Bronchial epithelial cell (primary cell): ENCODE results near the gene CEACAM16. TPM values are rescaled to one million over a fixed set of nuclear protein-coding genes. Genes with fewer than 3 reads are reported as not detected.
"Not testable (repeated sequence)": the region's sequence is repeated elsewhere in the genome, so short reads cannot be mapped to it uniquely, and the experiment has no call there.

Experiments used
- DNase-seq: peaks from one replicate; pipeline ENCODE4 v3.0.0-alpha.2; 2010; ENCODE audit warnings: low read depth
- FAIRE-seq: peaks from 2 replicates; lab custom pipeline; 2011; peaks lifted over from hg19 to GRCh38; lab: Jason Lieb, UNC
- H3K27me3 ChIP-seq: 2 replicates; pipeline ENCODE4 v1.5.1; 2011; ENCODE audit warnings: low read length; ENCODE audit not compliant: control insufficient read depth, insufficient read depth
- H3K36me3 ChIP-seq: 2 replicates; pipeline ENCODE4 v1.5.1; 2011; ENCODE audit warnings: low read length; ENCODE audit not compliant: control insufficient read depth, insufficient read depth
- H3K4me3 ChIP-seq: 2 replicates; pipeline ENCODE4 v1.5.1; 2011; ENCODE audit warnings: mild to moderate bottlenecking, low read depth, low read length, control low read depth
- CTCF ChIP-seq: IDR thresholded peaks from 2 replicates; pipeline ENCODE4 v1.5.1; 2011; ENCODE audit warnings: mild to moderate bottlenecking, moderate library complexity, low read length, control low read depth, inconsistent platforms; ENCODE audit not compliant: insufficient read depth, severe bottlenecking
- total RNA-seq: library from RNA; depleted of rRNA; stranded (reverse); fragments of >200 nt; gene quantifications from 2 replicates; pipeline ENCODE4 v1.2.1, GENCODE V29; 2014

The CEACAM16 gene
- total RNA-seq, 1 donor from 2014 or later, result not detected

GRCh38 chr19:44663996-44664395 is 35.0 kb upstream of the CEACAM16 start:
- TF ChIP-seq CTCF, result no peak
- H3K27me3 ChIP-seq, result no peaks in the 10 kb centered on the region
- no peak overlapping the region for H3K4me3 ChIP-seq
- FAIRE-seq (no peak), DNase-seq (no peak)
- H3K36me3 ChIP-seq, result peaks cover 28% of the 10 kb centered on the region

- DNase-seq (no peak), FAIRE-seq (no peak)
- no peak for TF ChIP-seq CTCF
- H3K36me3 ChIP-seq, result peaks cover 21% of the 10 kb centered on the region
- H3K27me3 ChIP-seq, result no peaks in the 10 kb centered on the region
- no peak overlapping the region for H3K4me3 ChIP-seq
Observed at GRCh38 chr19:44664976-44665375, 34.0 kb upstream of the CEACAM16 start.

GRCh38 chr19:44666852-44667556 is 31.9 kb upstream of the CEACAM16 start:
- Histone ChIP-seq H3K27me3 (no peaks in the 10 kb centered on the region), H3K36me3 (peaks cover 12% of the 10 kb centered on the region), H3K4me3 (no peak overlapping the region)
- FAIRE-seq (no peak), DNase-seq (no peak)
- no peak for TF ChIP-seq CTCF

GRCh38 chr19:44668985-44669764 is 29.8 kb upstream of the CEACAM16 start:
- H3K4me3 ChIP-seq, result no peak overlapping the region
- FAIRE-seq (no peak), DNase-seq (no peak)
- H3K36me3 ChIP-seq, result peaks cover 2% of the 10 kb centered on the region
- H3K27me3 ChIP-seq, result no peaks in the 10 kb centered on the region
- no peak for TF ChIP-seq CTCF

GRCh38 chr19:44670027-44670426 is 28.9 kb upstream of the CEACAM16 start:
- H3K4me3 ChIP-seq, H3K36me3 ChIP-seq, H3K27me3 ChIP-seq, FAIRE-seq, DNase-seq: not testable (repeated sequence)

GRCh38 chr19:44671400-44671799 is 27.6 kb upstream of the CEACAM16 start, which contains the start of gene CEACAM19:
Gene CEACAM19 (plus strand): TSS chr19:44671482. CDS start chr19:44671932, 450 bp downstream.
- no peak for TF ChIP-seq CTCF
- DNase-seq, result peak; percentile 94
- Histone ChIP-seq H3K36me3 (peaks cover 2% of the 10 kb centered on the region), H3K27me3 (no peaks in the 10 kb centered on the region), H3K4me3 (no peak within 1 kb of the TSS)
- FAIRE-seq, result peak; percentile 97
